Activated CD4-positive, alpha-beta T cell treated with anti-CD3 and anti-CD28 coated beads, Interleukin-2, Interleukin-6, amounts not matched to agents 100 ng/mL and 50 ng/mL, durations not matched to agents 16 hours and 8 hours (primary cell): ENCODE data around the gene TPM1.

Experiments
- DNase-seq: peaks from one replicate; pipeline ENCODE4 v3.0.0-alpha.2; 2020

Gene TPM1

DNA sequence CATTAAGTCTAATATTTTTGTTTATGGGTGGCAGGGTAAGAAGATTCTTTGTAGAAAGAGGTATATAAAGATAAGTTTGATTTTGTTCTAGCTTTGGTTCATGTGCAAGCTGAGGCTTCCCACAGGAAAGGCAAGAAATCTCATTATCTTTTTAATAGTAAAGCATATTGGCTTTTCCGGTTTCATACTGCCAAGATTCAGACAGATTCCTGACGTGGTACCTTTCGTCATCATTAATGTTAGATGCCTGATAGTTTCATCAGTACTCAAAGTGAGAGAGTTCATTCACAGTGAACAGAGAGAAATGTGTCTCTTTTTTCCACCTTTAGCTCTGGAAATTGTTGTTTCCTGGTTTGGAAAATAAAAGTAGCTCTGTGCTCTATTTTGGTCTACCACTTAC lies 16.5 kb downstream of the TPM1 start:
- no peak for DNase-seq

DNA sequence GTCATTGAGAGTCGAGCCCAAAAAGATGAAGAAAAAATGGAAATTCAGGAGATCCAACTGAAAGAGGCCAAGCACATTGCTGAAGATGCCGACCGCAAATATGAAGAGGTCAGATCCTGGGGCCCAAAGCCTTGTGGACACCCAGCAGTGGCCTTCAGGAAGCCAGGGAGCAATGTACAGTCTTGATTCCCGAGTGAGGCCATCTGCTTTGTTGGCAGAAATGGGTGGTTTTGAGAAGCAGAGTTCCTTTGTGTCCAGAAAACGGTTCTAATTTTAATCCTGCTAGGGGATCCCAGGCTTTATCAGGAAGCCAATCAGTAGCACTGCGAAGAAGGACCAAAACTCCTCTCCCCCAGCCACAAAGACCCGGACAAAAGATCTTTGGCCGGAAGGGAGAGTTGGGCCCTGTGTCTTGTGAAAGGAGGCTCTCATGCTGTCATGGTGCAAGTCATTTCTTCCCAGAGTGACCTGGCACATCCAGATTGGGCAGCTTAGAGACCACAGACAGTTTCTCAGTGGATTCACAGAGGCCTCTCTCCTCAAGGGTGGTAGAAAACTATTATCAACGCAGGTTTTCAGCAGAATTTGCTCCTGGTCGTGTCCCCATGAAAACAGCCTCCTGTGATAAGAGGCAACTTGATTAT lies 17.1 kb downstream of the TPM1 start:
- DNase-seq, result no peak

DNA sequence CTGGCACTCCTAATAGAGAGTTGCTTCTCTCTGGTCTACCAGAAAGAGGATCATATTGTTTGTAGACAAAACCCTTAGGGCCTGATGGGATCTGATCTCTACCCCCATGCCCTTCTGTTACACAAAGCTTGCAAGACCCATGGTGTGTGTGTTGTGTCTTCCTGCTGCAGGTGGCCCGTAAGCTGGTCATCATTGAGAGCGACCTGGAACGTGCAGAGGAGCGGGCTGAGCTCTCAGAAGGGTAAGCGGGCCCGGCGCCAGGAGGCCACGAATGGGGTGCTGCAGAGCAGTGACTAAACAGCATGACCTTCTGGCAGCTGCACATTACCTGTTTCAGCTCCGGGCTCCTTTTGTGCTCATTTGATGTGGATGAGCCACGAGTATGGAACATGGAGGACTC lies 18.2 kb downstream of the TPM1 start:
- no peak for DNase-seq

DNA sequence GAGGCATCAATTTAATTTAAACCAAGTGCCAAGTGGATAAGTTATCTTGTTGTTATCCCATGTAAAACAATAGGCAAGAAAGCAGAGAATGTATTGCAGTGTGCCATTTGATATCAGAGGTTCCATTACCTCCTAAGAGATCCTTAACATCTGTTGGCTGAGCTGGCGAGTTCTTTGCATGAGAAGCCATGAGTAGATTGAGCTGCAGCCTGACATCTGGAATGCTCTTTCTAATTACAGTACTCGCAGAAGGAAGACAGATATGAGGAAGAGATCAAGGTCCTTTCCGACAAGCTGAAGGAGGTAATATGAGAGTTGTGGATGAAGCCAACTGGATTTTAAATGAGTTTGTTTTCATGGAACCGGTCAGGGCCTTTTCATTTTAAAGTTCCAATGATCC lies 19.4 kb downstream of the TPM1 start:
- no peak for DNase-seq

DNA sequence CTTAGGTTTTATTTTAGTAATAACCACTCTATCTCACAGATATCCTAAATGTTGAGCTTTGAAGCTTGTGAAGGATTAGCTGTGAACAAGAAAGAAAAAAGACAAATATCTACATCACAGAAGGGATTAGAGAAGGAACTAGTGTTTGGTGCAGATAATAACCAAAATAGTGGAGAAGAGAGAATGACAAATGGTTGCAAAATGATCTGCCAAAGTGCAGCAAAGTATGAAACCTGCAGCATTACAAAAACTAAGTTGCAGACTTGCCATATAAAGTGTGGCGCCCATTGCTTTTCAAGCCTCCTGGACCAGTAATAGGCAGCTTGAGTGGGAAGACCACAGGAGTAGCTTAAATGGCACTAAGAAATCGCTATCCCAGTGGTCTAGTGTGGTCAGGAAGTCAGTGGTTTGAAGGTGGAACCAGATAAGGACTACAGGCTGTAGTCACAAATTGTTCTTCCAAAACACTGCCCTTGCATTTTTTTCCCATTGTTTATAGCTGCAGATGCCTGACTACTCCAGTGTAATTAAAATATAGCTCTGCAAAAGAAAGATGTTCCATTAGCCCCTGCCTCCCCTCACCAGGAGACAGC lies 20.7 kb downstream of the TPM1 start:
- no peak for DNase-seq

DNA sequence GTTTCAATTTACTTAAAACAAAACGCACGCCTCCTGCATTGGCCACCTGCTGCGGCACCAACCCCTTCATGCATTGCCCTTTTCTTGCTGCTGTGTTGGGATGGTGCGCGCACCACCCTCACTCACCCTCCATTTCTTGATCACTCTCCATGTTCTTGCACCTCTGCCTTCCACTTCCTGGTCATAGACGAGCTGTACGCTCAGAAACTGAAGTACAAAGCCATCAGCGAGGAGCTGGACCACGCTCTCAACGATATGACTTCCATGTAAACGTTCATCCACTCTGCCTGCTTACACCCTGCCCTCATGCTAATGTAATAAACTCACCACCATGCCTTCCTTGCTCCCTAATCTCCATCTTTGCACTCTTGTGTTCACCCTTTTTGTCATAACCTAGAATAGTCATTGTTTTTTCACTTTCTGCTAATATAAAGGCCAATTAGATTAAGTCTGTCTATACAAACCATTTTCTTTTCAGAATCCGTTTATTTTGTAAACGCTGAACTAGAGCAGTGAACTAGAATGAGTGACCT lies 21.4 kb downstream of the TPM1 start:
- DNase-seq, result no peak

DNA sequence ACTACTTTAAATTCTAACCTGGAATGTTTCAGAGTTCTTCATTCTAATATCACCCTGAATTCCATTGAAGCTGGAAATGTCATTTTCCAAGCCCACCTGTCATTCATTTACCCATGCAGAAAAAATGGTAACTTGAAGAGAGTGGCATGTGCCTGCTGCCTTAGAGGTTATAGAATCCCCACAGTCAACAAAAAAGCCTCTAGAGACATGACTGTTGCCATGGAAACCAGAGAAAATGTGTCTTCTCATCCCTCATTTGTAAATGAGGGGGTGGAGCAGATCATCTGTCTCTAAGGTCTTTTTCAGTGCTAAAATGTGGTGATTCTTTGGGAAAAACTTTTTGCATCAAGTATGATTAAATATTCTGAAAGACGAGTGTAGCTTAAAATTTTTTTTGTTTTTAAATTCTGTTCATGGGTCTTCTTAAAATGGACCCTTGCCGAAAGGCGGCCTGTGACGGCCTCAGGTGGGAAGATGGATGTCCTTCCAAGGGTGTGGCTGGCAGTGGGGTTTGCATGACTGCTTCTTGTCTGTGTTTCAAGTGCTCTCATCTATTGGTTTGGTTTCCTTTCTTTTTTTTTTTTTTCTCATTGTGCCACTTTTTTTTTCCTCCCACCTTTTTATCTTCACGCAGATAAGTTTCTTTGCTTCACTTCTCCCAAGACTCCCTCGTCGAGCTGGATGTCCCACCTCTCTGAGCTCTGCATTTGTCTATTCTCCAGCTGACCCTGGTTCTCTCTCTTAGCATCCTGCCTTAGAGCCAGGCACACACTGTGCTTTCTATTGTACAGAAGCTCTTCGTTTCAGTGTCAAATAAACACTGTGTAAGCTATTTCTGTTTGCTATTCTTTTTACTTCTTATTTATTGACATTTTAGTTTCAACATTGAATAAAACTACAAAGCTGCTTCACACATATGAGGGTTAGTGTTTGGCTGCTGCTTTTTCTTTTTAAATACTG lies 23.0 kb downstream of the TPM1 start:
- DNase-seq, result no peak

DNA sequence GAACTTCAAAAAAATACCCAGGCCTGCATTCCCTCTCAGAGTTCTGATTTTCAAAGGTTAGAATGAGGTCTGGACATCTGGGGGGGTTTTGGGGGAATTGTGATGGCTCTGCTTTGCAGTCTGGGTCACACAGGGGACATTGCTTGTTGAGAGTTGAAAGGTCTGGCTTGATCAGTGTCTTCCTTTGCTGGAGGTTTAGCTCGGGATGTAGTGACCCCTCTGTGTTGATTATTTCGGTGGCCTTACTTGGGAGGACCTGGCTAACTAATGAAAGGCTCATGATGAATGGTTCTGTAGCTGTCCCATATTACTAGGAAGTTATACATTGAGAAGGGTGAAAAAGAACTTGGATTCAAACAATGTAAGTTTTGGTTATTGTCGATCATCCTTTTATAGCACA lies 23.7 kb downstream of the TPM1 start:
- no peak for DNase-seq

DNA sequence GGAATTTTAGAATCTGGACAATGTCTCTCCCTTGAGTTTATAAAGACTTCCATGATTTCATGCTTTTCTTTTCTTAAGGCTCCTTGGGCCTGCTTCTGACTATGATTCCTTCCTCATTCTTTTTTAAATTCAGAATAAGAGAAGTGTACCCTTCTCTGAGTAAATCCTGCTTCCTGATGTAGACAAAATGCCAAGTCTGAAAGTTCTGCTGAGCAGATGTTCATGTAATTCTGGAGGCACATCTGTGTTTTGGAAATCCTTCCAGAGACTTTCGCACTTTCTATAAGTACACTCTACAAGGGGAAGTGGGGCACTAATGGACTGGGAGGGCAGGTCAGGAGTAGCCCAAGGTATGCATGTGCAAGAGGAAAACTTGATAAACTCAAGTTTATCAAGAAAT lies 24.8 kb downstream of the TPM1 start:
- no peak for DNase-seq

DNA sequence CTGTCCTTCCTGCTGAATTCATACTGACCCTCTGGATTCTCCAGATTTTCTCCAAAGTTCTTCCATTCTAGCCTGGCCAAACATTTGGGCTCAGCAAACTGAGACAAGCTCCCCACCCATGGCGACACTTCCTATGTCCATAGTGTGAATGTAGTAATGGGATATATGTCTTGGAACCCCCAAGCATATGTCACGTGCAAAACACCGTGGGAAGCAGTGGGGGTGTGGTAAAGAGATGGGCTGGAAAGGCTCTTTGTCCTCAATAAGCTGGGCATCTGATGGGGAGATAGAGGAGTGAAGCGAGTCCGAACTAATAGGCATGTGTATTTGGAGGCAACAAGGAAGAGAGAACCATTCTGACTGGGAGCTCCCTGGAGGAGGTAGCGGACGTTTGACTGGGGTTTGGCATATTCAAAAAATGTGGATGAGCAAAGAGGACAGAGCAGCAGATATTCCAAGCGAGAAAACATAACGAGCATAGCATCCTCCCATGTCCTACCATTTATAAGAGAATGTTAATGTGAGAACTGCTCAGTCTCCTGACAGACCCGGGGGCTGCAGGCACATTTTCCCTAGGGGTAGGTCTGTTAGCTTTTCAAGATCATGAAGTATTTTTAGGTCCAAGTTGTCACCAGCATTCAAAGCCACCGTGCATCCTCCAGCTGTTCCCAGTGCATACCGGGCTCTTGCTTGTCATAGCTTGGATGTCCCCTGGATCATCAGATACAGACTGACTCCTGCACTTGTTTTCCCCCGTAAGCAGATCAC lies 25.6 kb downstream of the TPM1 start:
- no peak for DNase-seq

DNA sequence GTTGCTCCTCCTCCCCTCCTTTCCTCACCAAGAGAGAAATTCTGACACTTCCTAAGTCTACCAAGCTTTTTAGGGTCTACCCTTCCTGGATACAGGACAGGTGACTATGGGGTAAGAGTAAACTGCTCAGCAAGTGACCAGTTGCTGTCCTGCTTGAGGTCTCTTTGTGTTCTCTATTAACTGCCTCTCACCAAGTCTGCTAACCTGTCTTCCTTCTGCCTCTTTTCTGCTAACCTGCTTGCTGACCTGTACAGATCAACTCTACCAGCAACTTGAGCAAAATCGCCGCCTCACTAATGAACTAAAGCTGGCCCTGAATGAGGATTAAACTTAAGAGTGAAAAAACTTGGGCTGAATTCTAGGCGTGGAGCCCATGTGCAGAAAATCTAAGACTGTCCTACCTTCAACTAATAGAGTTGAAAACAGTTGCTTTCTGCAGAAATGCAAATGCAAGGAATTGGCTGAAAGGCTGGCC lies 27.1 kb downstream of the TPM1 start:
- DNase-seq, result no peak

DNA sequence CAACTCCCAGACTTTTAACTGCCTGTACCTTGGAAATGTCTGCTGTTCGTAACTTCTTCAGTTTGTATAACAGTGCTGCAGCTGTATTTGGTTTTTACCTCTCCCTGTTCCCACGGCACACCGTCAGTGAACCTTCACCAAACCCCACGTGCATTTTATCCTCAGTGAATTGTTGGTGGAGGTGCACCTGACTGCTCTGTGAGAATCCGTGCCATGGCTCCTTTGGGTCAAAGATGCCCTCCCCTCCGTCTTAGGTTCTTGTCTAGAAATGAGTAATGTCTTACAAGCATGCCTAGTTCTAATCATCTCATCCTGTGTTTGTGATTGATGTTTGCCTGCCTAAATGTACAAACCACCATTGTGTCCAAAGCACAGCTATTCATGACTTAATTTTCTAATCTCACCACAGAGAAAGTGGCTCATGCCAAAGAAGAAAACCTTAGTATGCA lies 28.2 kb downstream of the TPM1 start:
- DNase-seq, result no peak

DNA sequence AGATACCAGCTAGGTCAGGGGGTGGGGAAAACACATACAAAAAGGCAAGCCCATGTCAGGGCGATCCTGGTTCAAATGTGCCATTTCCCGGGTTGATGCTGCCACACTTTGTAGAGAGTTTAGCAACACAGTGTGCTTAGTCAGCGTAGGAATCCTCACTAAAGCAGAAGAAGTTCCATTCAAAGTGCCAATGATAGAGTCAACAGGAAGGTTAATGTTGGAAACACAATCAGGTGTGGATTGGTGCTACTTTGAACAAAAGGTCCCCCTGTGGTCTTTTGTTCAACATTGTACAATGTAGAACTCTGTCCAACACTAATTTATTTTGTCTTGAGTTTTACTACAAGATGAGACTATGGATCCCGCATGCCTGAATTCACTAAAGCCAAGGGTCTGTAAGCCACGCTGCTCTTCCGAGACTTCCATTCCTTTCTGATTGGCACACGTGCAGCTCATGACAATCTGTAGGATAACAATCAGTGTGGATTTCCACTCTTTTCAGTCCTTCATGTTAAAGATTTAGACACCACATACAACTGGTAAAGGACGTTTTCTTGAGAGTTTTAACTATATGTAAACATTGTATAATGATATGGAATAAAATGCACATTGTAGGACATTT lies 28.9 kb downstream of the TPM1 start:
- DNase-seq, result no peak

DNA sequence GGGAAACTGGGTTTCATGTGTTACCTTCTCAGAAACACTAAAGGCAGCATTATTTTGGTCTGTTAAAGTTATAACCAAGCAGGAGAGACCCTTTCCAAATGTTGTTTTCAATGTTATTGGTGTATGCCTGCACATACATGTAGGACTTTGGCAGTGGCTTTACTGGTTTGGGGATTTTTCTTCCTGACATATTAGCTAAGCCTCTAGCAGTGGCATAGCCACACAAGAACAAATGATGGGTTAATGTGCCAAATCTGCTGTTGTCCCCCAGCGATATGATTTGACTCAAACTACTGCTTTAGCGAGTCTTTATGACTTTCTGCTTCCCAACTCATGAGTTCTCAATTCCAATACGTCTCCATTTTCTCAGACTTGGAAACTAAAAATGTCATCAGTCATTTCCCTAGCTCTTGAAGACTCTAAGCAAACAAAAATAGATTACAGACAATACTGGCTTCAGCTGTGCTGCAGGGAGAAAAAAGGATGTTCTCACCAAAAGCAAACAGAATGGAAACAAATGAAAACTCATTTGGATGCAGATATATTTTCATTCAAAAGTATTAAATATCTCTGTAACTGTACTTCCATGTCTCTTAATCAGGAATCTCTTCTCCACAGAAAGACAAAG lies 29.6 kb downstream of the TPM1 start:
- no peak for DNase-seq

DNA sequence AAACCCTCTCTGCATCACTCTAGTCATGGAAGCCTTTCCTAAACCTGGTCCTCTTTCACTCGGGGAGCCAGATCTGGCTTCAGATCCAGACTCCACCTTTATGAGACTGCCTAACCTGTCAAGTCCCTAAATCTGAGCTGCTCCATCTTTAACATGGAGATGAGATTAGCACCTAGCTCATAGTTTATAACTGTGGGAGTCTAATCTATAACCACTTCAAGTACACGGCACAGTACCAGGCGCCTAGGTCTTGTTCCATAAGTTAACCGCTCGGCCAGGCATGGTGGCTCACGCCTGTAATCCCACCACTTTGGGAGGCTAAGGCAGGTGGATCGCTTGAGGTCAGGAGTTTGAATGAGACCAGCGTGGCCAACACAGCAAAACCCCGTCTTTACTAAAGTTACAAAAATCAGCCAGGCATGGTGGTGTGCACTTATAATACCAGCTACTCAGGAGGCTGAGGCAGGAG lies 30.3 kb downstream of the TPM1 start:
- DNase-seq, result no peak

DNA sequence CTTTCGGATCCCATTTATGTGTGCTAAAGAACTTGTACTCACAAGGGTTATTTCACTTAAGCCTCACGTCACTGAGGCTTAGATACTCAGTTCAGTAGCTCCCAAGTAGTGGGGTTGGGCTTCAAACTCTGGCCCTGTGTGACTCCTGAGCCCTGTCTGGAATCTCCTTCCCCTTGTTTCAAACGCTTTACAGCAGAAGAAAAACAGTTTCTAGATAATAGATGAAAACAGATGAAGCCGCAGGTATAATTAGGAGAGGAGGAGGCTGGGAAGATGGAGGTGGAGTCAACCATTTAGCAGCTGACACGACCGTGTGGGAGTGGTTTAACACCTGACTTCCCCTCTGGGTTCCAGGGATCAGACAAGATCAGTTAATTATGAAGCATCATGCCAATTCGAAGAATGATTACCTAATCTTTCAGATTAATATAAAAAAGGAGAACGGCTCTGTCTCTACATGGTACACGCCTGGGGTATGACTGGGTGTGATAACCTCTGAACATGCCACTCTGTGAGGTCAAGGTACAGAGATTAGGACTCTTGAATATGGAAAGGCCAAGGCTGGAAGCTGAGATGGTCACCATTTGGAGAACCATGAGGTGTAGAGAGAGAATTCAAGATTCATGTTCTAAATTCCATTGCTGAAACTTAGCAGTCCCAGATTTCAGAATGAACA lies 31.1 kb downstream of the TPM1 start:
- DNase-seq, result no peak

DNA sequence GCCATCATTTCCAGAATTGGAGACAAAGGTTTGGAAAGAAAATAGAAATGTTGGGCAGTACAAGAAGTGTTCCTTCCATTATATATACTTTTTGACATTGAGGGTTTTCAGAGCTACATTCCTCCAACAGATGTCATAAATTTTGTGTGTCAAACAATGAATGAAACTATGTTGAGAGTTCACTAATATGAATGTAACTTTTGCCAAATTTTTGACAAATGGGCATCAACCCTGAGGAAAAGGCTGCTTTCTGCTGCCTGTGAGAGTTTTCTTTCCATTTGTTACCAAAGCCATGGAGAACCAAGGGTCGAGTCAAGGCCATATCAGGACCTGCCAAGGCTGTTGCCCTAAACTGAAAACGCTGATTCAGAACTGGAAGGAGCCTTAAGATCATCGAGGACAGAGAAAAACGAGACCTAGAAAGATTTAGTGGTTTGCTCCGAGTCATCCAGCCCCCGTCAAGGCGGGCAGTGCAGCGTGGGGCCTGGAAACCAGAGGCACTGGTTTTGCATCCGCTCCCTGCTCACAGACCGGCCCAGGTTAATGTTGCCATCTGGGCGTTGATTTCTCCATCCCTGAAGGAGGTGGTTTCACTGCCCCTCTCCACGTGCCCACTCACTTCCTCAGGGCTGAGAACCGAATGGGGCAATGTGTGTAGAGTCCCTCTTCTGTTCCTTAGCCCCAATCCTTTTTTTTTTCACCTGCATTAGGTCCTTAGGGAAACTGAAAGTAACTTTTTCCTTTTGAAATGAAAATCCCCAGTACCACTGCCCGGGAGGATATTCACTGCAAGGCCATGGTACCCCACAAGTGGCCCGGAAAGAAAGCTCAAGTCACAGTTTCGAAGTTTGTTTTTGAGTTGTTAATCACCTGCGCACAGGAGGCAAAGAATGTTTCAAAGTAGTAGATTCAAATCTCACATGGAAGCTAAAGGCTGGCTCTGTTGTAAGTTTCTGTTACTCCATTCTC lies 32.8 kb downstream of the TPM1 start:
- no peak for DNase-seq

DNA sequence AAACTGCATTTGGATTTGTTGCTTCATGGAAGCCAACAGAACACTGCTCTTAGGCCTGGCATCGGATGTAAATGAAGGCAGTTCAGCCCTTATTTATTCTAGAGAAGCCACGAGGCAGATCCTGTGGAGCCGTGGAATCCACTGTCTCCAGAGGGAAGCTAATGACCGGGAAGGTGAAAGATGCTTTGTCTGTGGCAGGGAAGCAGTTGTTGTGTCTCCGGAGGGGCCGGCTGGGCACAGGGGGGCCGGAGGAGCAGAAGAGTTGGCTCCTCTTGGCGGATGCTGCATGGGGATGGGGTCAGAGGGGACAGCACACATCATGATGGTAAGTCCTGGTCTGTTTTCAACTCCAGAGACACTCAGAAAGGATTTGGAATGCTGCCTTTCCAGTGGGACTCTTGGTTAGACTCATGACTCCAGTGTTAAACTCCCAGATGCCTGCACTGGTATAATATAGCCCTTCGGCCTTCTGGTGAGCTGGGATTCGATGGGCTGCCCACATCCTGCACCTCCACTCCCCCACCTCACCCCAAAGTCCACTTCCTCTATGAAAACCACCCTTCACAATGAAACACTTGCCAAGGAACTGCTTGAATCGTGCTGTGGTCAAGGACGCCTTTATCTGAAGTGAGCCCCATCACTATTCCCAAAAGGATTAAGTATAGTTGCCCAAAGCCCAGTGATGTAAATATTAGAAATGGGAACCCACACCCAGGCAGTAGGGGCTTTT lies 33.6 kb downstream of the TPM1 start:
- DNase-seq, result no peak

DNA sequence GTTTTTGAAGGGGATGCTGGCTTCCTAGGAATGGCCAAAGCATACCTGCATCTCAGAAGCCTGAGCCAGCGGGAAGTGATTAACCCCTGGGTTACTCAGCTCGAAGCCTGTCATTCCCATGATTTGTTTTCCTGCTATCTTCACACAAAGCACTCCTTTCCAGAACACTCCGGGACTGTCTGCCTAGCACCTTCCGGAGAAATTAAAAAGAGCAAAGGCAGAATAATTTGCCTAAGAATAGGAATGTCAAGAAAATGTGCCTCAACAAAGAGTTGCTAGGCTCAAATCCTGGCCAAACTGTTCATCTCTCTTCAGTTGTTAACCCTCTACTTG lies 34.1 kb downstream of the TPM1 start:
- no peak for DNase-seq
